ENCODE results near the gene CKS2. TPM values are rescaled to one million over a fixed set of nuclear protein-coding genes. Genes with fewer than 3 reads are reported as not detected.
A peak's percentile ranks its signal among the peaks of the same experiment; 100 is the strongest.

CKS2 gene
- total RNA-seq, 3 donors from 2014 or later: 18.2 to 32.4 (median 21.7) TPM

DNA sequence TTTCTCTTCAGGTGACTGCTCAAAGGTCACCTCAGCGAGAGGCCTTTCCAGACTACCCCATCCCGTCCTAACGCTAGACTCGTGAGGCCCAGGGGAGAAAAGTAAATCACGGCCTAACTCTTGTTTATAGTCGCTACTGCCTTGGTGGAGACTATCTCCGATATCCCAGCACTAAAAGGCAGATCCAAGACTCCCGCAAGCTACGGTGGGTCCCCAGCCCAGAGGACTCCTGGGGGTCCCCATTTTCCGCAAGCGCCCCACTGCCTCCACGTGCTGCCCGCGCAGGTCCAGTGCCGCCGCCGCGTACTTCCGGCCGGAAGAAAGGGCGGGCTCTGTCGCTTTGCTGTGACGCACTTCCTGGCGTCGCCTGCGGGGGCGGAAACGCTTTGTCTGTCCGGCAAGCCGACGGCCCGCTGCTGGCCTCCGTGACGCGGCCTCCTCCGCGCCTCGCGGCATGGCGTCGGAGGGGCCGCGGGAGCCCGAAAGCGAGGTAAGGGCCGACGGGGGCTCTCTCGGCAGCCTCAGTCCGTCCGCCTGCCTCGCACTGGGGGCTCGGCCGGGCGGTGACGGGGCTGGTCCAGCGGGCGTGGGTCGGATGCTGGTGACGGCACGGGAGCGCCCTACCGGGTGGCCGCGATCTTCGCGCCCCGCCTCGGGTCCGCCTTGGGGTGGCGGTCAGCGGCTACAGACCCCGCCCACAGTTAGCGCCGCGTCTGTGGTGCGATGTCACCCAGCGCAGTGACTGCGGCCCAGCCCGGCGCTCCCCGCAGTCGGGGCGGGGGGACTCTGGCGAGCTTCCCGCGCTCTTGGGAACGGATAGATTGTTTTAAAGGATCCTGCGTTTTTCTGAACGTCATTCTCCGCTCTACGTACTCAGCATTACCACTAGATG, 7.4 kb downstream of the CKS2 start, which contains the start of gene SECISBP2:
SECISBP2 (plus strand) TSS at position 378 of the 892 bp plus-strand sequence; CDS start at position 455, 77 bp downstream.
- DNase-seq (ENCODE audit: low spot score in 2 of 2): peak; percentile 95 to 96
- Histone ChIP-seq H3K27ac (peak within 1 kb of the TSS; percentile 100), H3K4me3 (peak within 1 kb of the TSS; percentile 70 to 85 (median 81)), H3K27me3 (no peaks in the 10 kb centered on the region), H3K36me3 (no peaks in the 10 kb centered on the region), H3K4me1 (no peaks in the 10 kb centered on the region), H3K9me3 (no peaks in the 10 kb centered on the region)
- intact Hi-C loops (cut with DNase I; ENCODE audit: low total_unique reads): no loop called here
- TF ChIP-seq POLR2A (IDR thresholded peaks at IDR 0.05) (peak; percentile 97), POLR2AphosphoS5 (IDR thresholded peaks at IDR 0.05) (peak; percentile 99 to 100 (median 99))
- TF ChIP-seq, protein P1, sequence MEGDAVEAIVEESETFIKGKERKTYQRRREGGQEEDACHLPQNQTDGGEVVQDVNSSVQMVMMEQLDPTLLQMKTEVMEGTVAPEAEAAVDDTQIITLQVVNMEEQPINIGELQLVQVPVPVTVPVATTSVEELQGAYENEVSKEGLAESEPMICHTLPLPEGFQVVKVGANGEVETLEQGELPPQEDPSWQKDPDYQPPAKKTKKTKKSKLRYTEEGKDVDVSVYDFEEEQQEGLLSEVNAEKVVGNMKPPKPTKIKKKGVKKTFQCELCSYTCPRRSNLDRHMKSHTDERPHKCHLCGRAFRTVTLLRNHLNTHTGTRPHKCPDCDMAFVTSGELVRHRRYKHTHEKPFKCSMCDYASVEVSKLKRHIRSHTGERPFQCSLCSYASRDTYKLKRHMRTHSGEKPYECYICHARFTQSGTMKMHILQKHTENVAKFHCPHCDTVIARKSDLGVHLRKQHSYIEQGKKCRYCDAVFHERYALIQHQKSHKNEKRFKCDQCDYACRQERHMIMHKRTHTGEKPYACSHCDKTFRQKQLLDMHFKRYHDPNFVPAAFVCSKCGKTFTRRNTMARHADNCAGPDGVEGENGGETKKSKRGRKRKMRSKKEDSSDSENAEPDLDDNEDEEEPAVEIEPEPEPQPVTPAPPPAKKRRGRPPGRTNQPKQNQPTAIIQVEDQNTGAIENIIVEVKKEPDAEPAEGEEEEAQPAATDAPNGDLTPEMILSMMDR (IDR thresholded peaks at IDR 0.05): peak; percentile 49 to 65 (median 58)

DNA sequence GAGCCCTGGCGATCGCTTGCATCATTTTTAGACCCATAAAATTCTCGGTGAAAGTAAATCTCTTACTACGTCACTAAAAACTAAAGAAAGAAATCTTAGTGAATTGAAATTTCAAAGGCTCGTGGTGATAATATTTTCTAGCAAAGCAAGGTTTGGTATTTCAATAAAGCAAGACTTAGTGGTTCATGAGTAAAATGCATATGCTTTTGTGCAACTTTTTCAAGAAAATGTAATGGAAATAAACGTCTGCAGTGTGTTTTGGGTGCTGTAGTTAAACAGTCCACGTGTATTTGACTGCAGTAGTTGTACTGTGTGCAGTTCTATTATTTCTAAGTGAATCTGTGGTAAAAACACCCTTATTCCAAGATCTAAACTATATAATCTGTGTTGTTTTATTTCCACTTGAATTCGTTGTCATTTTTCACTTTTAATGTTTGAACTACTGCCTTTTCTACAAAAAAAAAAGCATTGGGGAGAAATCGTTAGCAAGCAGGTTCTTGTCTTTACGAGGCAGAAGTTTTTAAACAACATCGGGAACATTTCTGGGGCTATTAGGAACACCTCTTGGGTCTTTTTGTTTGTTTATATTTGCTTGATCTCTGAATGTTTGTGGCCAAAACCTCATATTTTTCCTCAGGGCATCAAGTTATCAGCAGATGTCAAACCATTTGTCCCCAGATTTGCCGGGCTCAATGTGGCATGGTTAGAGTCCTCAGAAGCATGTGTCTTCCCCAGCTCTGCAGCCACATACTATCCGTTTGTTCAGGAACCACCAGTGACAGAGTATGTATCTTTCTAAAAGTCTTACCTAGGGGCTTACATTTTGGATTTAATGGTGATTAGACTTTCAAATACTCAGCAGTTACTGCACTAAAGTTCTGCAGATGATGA, 8.3 kb downstream of the CKS2 start:
- no peaks in the 10 kb centered on the region for H3K36me3 ChIP-seq
- intact Hi-C loops (cut with DNase I; ENCODE audit: low total_unique reads): no loop called here
- H3K27me3 ChIP-seq: no peaks in the 10 kb centered on the region
- TF ChIP-seq, protein P1 (IDR thresholded peaks at IDR 0.05): no peak
- TF ChIP-seq POLR2AphosphoS5 (IDR thresholded peaks at IDR 0.05): no peak
- peaks cover 2 to 5% of the 10 kb centered on the region in 2 donors for H3K4me1 ChIP-seq
- no peaks in the 10 kb centered on the region for H3K9me3 ChIP-seq
- no peak for DNase-seq (ENCODE audit: low spot score in 2 of 2)
- peak overlapping the region; percentile 100 for H3K27ac ChIP-seq
- peak overlapping the region; percentile 70 to 85 (median 81) for H3K4me3 ChIP-seq

DNA sequence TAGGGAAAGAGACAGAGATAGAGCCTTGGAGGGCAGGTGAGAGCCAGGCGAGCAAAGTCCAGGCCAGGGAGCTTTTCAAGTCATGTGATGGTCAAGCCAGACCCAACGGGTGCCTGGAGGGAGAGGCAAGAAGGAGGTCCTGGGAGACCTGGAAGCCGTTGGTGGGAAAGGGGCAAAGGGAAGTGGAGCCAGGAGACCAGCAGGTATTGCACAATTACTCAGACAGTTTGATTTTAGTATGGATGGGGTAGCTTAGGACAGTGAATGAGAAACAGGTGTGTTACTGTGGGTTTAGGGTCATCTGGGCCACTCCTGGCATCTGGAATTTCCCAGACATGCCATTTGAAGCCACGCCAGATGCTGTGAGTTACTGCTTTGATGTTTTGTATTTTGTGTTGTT, 12.4 kb downstream of the CKS2 start:
- no peaks in the 10 kb centered on the region for H3K27me3 ChIP-seq
- intact Hi-C loops (cut with DNase I; ENCODE audit: low total_unique reads): no loop called here
- H3K4me1 ChIP-seq: peaks cover 2 to 5% of the 10 kb centered on the region in 2 donors
- no peaks in the 10 kb centered on the region for H3K9me3 ChIP-seq
- no peak overlapping the region for H3K27ac ChIP-seq
- DNase-seq (ENCODE audit: low spot score in 2 of 2): no peak
- H3K36me3 ChIP-seq: no peaks in the 10 kb centered on the region
- no peak overlapping the region for H3K4me3 ChIP-seq
- TF ChIP-seq POLR2AphosphoS5 (IDR thresholded peaks at IDR 0.05): no peak
- TF ChIP-seq, protein P1 (IDR thresholded peaks at IDR 0.05): no peak
- no peak for TF ChIP-seq POLR2A (IDR thresholded peaks at IDR 0.05)

DNA sequence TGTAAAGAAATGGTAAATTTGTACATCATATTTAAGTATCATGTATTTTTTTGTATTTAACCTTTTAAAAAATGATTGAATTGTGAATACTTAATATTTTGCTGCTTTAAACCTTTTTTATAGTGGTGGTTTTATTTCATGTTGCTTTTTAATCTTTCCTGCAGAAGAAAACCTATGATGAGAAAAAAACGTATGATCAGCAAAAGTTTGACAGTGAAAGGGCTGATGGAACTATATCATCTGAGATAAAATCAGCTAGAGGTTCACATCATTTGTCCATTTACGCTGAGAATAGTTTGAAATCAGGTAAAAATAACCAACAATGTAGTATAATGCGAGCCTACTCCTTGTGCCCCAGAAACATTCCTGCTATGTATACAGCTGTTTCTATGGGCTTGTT, 14.7 kb downstream of the CKS2 start:
- H3K9me3 ChIP-seq: no peaks in the 10 kb centered on the region
- peaks cover 3% of the 10 kb centered on the region for H3K36me3 ChIP-seq

More for the DNA sequence above, 14.7 kb downstream of the CKS2 start:
- no peak for DNase-seq (ENCODE audit: low spot score in 2 of 2)
- no peak for TF ChIP-seq POLR2AphosphoS5 (IDR thresholded peaks at IDR 0.05)
- TF ChIP-seq, protein P1 (IDR thresholded peaks at IDR 0.05): no peak
- Histone ChIP-seq H3K27ac (no peak overlapping the region), H3K4me3 (no peak overlapping the region), H3K27me3 (no peaks in the 10 kb centered on the region), H3K4me1 (peaks cover 2 to 5% of the 10 kb centered on the region in 2 donors)
- intact Hi-C loops (cut with DNase I; ENCODE audit: low total_unique reads): no loop called here
